SH-SY5Y (cell line): ENCODE results near the gene LRRC32.

Experiments
- GATA2 ChIP-seq: IDR thresholded peaks from 2 replicates; pipeline ENCODE4 v1.6.1; 2011; ENCODE audit warnings: mild to moderate bottlenecking, low read depth, low read length
- GATA3 ChIP-seq: IDR thresholded peaks from 2 replicates; pipeline ENCODE4 v1.6.1; 2011; ENCODE audit warnings: low read depth, mild to moderate bottlenecking, low read length, moderate library complexity

The LRRC32 gene

DNA sequence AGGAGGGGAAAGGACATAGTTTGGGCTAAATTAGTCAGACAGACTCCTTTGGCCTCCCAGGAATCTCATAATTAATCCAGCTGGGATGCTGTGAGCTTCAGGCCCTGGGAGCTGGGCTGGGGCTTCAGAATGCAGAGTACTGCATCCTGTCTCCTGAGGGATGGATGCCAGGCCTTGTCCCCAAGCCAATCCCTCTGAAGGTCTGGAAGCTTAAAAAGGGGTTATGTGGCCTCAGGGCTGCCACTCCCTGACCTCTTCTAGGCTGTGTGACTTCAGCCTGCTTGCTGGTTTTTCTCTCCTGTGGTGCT lies 6.9 kb upstream of the LRRC32 start:
- TF ChIP-seq GATA3, result no peak
- no peak for TF ChIP-seq GATA2

DNA sequence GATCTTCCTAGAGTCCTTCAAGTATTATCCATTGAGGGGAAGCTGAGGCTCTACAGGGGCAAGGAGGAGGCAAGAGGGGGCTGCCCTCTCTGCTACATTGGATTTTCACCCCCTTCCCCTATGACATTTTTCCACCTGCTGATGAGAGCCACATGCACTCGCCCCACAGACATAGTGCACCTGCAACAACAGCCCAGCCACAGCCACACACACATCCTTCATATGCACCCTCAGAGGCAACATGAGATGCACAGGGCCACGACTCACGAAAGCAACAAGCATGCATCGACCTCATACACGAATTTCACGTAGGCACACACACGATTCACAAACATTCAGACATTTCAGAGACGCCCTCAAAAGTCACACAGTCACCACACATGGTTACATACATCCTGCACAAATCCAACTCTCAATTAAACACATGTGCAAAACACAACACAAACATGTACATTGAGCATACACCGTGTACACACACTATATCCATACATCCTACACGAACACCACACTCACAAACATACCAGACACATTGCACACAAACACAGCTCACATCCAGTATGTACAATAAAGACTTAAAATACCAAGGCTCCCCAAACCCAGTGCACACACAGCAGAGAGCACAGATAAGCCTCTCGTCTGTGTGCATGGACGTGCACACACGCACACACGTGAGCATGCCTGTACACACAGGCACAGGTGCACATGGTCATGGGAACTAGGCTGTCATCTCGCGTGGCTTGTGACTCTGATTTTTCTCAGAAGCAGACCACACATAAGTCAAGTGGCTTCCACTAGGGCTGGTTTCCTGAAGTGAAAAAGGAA lies 6.3 kb upstream of the LRRC32 start:
- TF ChIP-seq GATA3 (no peak), GATA2 (no peak)

DNA sequence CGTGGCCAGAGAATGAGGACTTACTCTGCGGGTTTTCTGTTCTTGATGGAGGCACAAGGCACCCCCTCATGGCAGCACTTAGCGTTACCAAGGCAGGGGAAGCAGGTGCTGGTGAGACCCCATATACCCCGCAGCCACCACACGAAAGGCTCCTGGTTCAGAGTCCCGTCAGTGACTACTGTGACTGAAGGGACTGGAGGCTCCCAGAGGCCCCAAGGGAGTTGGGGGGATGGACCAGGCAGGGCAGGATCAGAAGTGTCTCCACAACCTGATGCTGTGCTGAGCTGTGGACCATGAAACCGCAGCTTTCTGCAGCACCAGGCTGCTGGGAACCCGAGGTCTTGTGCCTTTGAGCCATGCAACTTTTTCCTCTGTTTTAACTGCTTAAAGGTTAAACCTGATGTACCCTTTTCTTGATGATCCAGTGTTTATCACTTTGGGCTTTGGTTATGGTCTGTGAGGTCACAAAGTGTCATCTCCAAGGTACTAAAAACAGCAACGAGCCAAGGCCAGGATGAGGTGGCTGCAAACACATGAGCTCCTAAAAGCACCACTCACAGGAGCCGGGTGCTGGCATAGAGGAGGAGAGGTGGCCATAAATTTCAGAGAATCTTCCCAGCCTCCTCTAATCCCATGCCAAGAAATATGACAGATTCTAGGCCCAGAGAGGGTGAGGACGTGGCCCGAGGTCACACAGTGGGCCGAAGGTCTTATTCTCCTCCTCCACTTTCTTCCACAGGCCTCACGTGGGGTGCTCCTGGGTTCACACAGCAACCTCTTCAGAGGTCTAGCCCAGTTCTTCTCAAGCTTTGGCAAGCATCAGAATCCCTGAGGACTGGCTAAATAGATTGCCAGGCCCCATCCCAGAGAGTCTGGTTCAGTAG lies 4.2 kb upstream of the LRRC32 start:
- TF ChIP-seq GATA2, result no peak
- TF ChIP-seq GATA3, result no peak

DNA sequence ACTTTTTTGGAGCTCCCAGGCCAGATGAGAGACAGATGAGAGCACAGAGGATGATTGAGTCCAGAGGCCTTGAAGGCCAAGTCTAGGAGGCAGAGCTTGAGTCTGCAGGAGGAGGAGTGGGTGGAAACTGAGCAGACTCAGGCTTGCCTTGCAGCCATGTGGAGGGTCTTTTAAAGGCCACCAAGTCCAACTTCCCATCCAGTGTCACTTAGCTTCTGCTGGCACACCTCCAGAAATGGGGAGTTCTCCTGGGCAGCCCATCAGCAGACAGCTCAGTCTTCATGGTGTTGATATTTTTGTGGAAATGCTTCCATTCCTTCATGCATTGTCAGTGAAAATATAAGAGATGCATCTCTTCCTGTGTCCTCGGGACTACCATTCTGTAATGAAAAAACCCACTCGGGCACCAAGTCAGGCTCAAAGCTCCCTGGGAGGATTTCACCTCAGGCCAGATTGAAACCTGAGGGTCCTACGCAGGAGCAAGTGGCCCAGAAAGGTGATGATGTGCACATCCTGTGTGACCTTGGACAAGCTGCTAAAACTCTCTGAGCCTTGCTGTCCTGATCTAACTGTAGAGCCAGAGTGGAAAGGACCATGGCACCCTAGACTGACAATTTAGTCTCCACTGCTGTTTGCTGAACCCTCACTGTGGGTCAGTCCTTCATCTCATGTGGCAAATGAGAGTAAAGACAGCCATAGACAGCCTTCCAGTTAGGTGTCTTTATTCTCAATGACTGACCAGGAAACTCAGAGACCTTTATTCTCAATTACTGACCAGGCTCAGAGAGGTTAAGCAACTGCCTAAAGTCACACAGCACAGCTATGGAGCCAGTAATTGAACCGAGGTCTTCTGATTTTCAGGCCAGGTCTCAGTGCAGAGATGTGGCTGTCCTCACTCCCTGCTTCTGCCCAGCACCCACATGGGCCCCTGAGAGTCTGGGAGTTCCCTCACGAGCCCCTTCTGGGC lies 2.9 kb upstream of the LRRC32 start:
- TF ChIP-seq GATA3 (no peak), GATA2 (no peak)

DNA sequence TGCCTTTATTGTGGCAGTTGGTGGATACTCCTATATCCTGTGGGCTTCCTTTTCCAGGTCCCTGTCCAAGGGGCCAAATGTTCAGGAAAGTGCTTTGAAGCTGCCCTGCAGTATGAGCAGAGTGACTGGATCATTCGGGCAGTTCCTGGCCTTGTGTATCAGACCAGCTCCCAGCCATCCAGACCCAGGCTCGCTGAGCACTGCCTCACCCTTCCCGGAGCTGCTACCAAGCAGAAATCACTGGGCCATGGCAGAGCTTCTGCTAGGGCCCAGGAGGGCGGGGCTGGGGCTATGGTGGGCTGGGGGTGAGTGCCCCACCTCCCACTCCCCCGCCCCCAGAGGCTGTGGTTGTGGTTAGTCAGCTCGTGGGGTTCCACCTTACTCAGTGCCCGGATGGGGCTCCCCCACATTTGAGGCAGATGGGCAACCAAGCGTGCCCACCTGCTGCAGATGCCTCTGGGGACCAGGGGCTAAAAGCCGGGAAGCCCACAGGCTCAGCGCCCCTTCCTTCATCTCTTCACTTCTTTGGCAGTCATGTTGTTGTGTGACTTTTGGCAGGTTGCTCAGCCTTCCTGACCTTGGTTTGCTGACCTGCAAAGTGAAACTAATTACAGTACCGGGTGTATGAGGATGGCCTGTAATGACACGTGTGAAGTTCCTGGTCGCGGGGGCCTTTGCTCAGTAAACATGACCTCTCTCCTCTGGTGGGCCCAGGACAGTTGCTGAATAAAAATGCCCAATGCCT lies 2.1 kb upstream of the LRRC32 start:
- TF ChIP-seq GATA3, result no peak
- no peak for TF ChIP-seq GATA2

DNA sequence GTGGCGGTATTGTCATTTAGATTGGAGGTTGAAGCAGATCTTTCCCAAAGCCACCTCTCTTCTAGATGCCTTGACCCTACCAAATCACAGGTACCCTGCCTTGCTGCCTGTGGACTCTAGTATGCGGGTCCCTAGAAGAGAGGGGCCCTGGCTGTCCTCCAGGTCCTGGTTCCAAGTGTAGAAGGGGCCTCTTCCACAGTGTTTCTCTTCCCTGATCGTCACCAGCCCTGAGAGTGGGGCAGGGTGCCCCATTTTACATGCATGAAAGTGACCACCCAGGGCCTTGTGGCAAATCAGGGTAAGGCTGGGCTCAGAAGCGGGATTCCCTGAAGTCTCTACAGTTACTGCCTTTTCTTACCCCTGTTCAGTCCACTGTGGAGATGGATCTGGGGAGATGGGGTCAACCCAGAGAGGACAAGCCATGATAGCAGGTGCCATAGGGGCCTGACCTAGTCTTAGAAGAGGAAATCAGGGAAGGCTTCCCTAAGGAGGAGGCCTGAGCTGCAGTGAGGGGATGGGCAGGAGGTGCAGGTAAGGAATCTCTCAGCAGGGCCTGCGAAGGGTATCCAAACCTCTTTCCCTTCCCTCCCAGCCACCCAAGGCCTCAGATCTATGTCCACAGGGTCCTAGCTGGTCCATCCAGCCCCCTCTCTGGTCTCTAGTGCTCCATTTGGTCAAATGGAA lies 1.2 kb upstream of the LRRC32 start:
- TF ChIP-seq GATA3 (no peak), GATA2 (no peak)

DNA sequence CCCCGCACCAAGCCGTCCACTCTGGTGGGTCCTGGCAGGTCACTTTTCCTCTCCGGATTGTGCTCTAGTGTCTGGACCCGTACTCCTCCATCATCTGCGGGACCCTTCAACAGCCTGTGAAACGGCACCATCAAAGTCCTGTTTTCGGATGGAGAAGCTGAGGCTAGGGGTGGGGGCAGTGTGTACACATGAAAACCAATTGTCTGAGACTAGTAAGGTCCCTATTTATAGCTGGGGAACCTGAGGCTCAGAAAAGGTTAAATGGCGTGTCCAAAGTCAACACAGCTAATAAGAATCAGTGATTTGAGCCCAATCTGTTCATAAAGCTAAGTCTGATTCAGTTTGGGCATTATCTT lies 668 bp upstream of the LRRC32 start:
- no peak for TF ChIP-seq GATA3
- no peak for TF ChIP-seq GATA2

DNA sequence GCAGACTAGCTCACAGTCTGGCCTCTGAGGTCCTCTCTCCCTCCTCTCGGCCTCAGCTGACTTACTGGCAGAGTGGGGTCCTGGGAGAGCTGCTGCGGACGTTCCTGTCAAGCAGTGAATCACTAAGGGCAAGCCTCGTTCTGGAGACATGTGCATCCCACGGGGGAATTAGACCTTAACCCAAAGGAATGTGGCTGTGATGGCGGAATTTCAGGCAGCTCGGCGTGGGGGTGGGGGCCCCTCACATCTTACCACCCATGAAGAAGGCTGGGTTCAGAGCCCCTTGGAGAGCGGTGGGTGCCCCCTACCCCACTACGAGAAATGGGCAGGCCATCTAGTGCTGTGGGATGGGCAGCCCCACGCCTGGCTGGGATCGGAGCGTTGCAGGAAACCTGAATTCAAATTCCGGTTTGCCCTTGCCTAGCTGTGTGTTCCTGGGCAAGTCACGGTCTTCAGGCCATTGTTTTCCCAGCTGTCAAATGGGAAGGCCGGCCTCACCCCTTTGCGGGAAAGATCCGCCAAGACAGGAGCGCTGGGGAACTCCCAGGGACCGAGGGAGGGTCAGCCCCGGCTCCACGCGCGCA lies 554 bp downstream of the LRRC32 start:
- TF ChIP-seq GATA2 (no peak), GATA3 (no peak)

DNA sequence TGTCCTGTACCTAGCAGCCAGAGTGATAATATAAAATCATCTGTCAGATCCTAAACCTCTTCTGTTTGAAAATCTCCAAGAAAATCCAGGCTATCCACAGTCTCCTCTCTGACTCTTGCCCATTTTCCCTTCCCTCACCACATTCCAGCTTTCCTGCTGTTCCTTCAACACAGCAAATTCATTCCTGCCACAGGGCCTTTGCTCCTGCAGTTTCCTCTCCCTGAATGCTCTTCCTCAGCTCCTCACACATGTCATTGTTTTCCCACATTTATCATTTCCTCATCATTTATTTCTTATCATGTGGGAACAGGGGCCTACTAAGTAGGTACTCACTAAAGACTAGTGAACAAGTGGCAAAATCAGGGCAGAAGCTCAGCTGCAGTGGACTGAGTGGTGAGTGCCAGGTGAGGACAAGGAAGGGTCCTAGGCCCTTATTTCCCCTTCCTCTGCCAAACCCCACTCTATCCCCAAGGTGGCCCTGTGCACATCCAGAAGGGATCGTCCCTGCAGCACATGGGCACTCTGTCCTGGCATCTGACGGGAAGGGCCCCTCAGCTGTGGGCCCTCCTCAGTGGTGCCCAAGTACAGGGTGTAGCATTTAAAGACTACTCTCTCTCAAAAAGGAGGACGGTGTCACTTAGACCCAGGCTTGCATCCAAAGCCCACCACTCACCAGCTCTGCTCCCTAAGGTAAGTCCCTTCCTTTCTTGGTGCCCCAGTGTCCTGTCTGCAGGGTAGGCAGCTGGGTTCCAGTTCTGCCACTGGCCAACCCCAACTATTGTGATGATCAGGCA lies 2.0 kb downstream of the LRRC32 start:
- no peak for TF ChIP-seq GATA3
- no peak for TF ChIP-seq GATA2

DNA sequence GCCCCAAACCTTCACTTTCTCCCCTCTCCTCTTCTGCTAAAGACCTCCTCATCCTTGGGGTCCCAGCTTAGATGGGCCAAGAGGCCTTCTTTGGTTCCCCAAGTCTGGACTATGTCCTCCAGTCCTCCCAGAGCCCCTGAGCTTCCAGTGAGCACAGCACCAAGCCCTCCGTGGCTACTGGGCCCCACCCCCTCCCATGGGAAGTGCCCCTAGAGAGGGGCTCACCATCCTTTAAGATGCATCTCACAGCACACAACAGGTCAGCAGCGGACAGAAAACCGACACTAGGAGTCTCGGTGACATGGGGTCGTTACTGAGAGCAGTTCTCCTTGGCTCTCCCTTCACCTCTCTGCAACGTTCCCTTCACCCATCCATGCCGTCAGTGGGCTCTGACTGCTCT lies 2.7 kb downstream of the LRRC32 start:
- TF ChIP-seq GATA2 (no peak), GATA3 (no peak)

DNA sequence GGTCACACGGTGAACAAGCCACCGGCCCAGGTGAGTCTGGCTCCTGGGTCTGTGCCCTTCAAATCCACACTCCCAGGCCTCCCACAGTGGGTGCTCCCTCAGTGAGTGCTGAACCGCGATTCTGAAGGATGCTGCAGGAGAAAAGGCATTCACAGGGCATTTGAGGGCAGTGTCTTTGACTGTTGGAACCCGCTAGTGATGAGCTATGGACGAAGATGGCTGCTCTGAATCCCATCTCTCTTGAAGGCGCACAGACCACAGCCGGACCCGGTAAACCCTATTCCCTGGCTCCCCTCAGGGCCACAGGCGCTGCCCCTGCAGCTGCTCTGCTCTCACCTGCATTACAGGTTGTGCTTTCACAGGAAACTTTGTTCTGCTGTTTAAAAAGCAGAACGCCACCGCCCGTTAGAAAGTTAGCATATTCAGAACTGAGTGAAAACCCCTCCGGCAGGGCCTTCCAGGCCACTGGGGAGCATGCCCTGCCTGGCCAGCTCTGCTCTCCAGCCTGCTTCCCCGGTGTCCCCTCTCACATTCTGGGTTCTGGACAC lies 3.2 kb downstream of the LRRC32 start:
- no peak for TF ChIP-seq GATA2
- TF ChIP-seq GATA3, result no peak

DNA sequence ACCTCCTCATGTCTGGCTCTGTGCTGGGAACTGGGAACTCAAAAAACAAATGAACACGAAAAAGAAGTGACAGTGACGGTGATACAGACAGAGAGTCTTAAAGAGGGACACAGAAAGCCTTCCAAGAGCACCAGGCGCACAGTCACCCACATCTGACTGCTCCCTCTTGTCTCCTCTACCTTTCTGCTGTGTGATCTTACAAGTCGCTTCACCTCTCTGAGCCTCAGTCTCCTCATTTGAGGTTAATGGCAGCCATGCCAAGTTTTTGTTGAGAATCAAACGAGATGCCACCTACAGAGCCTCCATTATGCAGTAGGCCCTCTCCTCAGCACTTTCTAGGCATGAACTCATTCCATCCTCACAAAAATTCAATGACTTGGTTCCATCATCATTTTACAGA lies 3.7 kb downstream of the LRRC32 start:
- TF ChIP-seq GATA2, result no peak
- TF ChIP-seq GATA3, result no peak
